HCT116 (cell line): ENCODE measurements around the gene PRR15L.
A peak's percentile ranks its signal among the peaks of the same experiment; 100 is the strongest.

Experiments
- CEBPB ChIP-seq: IDR thresholded peaks from 2 replicates; pipeline ENCODE4 v1.6.1; 2012; ENCODE audit warnings: low read depth
- EZH2 ChIP-seq: fragments of 200-600 bp; sonication (generic); IDR thresholded peaks from 2 replicates; pipeline ENCODE4 v1.6.1; 2017; ENCODE audit warnings: antibody characterized with exemption, mixed run types
- EZH2phosphoT487 ChIP-seq: fragments of 200-600 bp; IDR thresholded peaks from 2 replicates; pipeline ENCODE4 v1.6.1; 2018; ENCODE audit warnings: antibody characterized with exemption, borderline replicate concordance
- POLR2AphosphoS5 ChIP-seq: IDR thresholded peaks from 2 replicates; pipeline ENCODE4 v1.6.1; 2011; ENCODE audit warnings: mild to moderate bottlenecking, low read depth, low read length, moderate library complexity
- SIN3A ChIP-seq: IDR thresholded peaks from 2 replicates; pipeline ENCODE4 v1.6.1; 2012; ENCODE audit warnings: low read depth
- YY1 ChIP-seq: IDR thresholded peaks from 2 replicates; pipeline ENCODE4 v1.6.1; 2011; ENCODE audit warnings: low read length, low read depth, moderate library complexity, mild to moderate bottlenecking; ENCODE audit not compliant: insufficient replicate concordance; ENCODE audit errors: extremely low read depth
- TF ChIP-seq, protein P1 (sequence below): IDR thresholded peaks from 2 replicates; pipeline ENCODE4 v1.6.1; 2012
- TF ChIP-seq, protein P2 (sequence below), 3 experiments: fragments of 200-600 bp in 1 of 3; sonication (generic) in 1 of 3; IDR thresholded peaks in 2 of 3; conservative IDR thresholded peaks in 1 of 3; 2 replicates each; pipeline ENCODE4 v1.5.1; 2012 to 2017; ENCODE audit warnings: low read depth in 2 of 3, low read length in 2 of 3, antibody characterized with exemption in 1 of 3, borderline replicate concordance in 1 of 3, control low read depth in 1 of 3, mild to moderate bottlenecking in 1 of 3, mixed read lengths in 1 of 3, mixed run types in 1 of 3, moderate library complexity in 1 of 3; ENCODE audit not compliant: insufficient read depth in 1 of 3
- TF ChIP-seq, protein P3 (sequence below): IDR thresholded peaks from 2 replicates; pipeline ENCODE4 v1.6.1; 2011; ENCODE audit warnings: mild to moderate bottlenecking, low read length, moderate library complexity; ENCODE audit not compliant: insufficient replicate concordance; ENCODE audit errors: extremely low read depth

DNA sequence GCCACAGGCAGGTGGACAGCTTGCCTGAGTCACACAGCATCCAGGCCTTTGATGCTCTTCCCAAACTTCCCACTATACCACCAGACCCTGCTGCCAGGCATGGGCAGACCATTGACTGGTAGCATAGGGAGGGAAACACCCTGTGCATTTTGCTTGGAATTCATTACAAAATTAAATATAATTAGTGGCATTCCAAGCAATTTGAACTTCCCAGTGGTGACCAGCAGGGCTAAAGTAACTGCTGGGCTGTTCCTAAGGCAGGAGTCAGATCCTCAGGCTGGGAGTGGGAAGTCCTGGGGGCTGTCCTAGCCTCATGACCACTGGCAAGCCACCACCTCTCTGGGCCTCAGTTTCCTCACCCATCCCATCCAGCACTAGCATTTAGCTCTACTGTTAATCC lies 3.8 kb downstream of the PRR15L start:
- no peak for TF ChIP-seq POLR2AphosphoS5
- TF ChIP-seq, protein P1, sequence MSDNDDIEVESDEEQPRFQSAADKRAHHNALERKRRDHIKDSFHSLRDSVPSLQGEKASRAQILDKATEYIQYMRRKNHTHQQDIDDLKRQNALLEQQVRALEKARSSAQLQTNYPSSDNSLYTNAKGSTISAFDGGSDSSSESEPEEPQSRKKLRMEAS = no peak
- TF ChIP-seq CEBPB = no peak
- TF ChIP-seq EZH2phosphoT487 = no peak
- TF ChIP-seq, protein P2, sequence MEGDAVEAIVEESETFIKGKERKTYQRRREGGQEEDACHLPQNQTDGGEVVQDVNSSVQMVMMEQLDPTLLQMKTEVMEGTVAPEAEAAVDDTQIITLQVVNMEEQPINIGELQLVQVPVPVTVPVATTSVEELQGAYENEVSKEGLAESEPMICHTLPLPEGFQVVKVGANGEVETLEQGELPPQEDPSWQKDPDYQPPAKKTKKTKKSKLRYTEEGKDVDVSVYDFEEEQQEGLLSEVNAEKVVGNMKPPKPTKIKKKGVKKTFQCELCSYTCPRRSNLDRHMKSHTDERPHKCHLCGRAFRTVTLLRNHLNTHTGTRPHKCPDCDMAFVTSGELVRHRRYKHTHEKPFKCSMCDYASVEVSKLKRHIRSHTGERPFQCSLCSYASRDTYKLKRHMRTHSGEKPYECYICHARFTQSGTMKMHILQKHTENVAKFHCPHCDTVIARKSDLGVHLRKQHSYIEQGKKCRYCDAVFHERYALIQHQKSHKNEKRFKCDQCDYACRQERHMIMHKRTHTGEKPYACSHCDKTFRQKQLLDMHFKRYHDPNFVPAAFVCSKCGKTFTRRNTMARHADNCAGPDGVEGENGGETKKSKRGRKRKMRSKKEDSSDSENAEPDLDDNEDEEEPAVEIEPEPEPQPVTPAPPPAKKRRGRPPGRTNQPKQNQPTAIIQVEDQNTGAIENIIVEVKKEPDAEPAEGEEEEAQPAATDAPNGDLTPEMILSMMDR (IDR thresholded peaks at IDR 0.05 in 2 of 3, conservative IDR thresholded peaks at IDR 0.05 in 1 of 3; ENCODE audit: borderline replicate concordance in 1 of 3, insufficient read depth in 1 of 3, low read depth in 2 of 3, low read length in 2 of 3) = peak in 2 of 3 experiments; percentile 30 to 44; a peak in 3 of 6 replicates
- TF ChIP-seq EZH2 = no peak
- TF ChIP-seq, protein P3, sequence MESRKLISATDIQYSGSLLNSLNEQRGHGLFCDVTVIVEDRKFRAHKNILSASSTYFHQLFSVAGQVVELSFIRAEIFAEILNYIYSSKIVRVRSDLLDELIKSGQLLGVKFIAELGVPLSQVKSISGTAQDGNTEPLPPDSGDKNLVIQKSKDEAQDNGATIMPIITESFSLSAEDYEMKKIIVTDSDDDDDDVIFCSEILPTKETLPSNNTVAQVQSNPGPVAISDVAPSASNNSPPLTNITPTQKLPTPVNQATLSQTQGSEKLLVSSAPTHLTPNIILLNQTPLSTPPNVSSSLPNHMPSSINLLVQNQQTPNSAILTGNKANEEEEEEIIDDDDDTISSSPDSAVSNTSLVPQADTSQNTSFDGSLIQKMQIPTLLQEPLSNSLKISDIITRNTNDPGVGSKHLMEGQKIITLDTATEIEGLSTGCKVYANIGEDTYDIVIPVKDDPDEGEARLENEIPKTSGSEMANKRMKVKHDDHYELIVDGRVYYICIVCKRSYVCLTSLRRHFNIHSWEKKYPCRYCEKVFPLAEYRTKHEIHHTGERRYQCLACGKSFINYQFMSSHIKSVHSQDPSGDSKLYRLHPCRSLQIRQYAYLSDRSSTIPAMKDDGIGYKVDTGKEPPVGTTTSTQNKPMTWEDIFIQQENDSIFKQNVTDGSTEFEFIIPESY = no peak
- TF ChIP-seq SIN3A = no peak
- no peak for TF ChIP-seq YY1
